HG02798 (cell line): ENCODE measurements around the gene ADAM29.
"Not testable (repeated sequence)": the region's sequence is repeated elsewhere in the genome, so short reads cannot be mapped to it uniquely, and the experiment has no call there.

Source experiments
- ATAC-seq: cut with Tn5 transposase; IDR thresholded peaks from one replicate; pipeline ENCODE4 v1.9.1; 2021; ENCODE audit warnings: mild to moderate bottlenecking; ENCODE audit not compliant: unreplicated experiment, poor library complexity

ADAM29 gene

DNA sequence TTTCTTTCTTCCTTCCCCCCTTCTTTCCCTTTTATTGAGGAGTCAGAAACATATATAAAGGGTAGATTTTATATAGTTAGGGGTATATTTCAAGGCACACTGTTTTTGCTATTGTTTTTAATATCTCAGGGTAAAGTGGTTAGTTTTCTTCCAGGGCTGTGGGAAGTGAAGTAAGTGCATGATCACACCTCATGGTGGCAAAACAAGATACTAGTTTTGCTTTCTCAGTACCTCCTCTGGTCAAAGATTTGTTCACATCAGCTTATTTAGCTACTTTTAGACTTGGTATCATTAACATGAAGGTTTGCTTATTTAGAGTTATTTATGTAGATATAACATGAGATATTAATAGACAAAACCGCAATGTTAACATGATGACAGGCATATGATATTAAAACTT lies 21.8 kb downstream of the ADAM29 start:
- ATAC-seq, result no peak

DNA sequence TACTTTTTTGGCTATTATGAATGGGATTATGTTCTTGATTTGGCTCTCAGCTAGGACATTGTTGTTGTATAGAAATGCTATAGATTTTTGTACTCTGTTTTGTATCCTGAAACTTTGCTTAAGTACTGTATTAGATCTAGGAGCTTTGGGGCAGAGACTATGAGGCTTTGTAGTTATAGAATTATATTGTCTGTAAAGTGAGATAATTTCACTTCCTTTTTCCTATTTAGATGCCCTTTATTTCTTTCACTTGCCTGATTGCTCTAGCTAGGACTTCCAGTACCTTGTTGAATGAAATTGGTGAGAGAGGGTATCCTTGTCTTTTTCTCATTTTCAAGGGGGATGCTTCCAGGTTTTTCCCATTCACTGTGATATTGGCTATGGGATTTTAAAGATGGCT lies 28.1 kb downstream of the ADAM29 start:
- no peak for ATAC-seq

DNA sequence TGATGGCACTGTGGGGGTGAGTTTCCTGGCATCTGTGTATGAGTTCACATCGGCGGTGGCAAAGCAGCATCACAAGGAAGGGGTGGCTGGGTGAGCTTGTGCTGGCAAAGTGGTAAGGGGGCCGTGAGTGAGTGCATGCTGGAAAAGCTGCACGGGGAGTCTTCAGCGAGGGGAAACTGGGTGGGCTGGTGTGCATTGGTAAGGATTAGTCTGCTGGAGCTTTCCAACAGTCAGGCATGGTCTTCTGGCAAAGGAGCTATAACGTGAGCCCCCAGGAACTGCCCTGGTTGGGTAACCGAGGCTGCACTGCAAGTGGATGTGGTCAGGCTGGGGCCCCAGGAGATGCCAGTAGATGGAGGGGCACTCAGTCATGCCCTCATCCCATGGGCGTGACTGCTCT lies 30.7 kb downstream of the ADAM29 start:
- no peak for ATAC-seq

DNA sequence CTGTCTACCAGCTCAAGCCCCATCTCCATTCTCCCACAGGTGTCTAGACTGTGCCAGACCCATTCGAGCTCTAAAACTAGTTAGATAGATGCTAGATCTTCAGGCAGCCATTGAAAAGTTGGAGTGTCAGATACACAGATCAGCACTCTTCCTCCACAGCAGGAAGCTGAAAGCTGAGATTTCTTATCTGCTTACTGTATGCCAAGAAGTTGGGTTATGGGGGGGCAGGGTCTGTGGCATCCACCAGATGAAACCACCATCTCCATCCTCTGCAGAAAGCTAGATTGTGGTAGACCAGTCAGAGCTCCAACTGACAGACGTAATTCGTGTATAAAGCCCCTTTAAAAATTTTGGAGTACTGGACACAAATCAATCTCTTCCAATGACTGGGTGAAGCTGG lies 54.8 kb downstream of the ADAM29 start:
- ATAC-seq, result no peak

DNA sequence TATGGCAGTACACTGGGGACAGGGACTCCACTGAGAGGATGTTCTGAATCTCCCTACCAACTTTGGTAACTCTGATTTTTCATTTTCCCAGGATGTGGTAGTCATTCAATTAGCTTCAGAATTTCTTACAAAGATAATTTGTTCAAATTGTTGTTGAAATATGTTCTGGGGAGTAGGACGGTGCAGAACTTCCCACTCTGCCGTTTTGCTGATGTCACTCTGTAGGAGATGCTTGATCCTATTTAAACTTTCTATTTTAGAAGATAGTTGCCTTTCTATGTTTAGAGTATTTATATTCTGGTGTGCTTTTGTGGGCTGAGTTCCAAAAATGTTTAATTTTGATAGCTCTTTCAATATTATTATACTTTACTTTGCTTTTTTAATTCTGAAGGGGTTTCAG lies 55.2 kb downstream of the ADAM29 start:
- ATAC-seq, result no peak

DNA sequence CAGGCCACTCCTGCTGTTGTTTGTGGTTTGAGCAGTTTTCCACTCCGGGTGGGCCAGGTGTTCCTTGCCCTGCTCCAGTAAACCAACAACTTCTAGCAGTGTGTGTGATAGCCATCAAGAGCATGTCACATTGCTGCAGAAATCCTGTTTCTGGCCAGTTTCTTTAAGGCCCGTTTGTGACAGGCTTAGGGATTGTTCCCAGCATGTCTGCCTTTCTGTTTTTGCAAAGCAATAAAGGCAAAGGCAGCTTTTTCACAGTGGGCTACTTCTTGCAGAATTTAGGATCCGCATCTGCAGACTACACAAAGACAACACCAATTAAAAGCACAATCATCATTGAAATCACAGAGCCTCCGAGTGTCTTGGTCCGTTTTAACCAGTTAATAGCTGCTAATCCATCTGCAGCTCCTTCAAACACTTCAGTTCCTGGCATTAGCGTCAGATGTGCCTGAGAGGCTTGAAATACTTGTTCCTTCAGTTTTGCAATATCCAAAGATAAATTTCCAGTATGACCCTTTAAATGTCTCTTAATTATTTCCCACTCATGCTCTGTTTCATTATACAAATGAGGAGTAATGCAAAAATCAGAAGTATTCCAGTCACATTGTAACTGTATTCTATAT lies 65.1 kb downstream of the ADAM29 start:
- no peak for ATAC-seq

DNA sequence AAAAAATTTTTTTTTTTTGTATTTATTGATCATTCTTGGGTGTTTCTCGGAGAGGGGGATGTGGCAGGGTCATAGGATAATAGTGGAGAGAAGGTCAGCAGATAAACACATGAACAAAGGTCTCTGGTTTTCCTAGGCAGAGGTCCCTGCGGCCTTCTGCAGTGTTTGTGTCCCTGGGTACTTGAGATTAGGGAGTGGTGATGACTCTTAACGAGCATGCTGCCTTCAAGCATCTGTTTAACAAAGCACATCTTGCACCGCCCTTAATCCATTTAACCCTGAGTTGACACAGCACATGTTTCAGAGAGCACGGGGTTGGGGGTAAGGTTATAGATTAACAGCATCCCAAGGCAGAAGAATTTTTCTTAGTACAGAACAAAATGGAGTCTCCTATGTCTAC lies 65.7 kb downstream of the ADAM29 start:
- not testable (repeated sequence) for ATAC-seq

DNA sequence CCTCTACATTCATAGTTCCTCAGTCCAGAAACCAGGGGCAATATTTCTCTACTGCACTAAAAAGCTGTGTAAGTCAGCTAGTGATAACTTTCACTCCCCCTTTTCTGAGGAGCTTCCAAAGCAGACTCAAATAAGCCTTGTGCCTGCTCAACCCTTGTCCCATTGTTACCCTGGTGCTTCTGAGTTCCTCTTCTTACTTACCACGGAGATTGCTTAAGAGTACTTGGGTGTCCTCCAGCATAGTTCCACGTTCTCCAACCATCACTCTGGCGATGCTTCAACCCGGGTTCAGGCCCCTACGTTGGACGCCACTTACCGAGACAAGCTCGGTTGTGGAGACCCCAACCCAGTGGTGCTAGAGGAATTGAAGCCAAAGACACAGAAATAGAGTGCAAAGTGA lies 71.6 kb downstream of the ADAM29 start:
- ATAC-seq, result no peak

DNA sequence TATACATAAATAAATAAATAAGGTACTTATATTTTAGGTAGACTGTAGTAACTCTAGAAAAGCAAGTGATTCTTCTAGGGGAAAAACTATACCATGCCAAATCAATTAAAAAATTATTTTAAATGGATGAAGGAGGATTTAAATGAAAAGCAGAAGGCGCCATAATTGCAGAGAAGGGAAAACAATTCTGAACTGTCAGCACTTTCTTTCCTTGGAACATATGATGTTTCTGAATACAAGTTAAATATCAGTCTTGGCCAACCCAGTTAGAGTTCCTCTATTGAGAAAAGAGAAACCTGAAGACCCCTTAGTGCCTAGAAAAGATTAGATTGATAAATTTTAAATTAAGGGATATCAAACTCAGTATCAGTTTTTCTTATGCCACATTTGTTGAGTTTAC lies 75.8 kb downstream of the ADAM29 start:
- no peak for ATAC-seq

DNA sequence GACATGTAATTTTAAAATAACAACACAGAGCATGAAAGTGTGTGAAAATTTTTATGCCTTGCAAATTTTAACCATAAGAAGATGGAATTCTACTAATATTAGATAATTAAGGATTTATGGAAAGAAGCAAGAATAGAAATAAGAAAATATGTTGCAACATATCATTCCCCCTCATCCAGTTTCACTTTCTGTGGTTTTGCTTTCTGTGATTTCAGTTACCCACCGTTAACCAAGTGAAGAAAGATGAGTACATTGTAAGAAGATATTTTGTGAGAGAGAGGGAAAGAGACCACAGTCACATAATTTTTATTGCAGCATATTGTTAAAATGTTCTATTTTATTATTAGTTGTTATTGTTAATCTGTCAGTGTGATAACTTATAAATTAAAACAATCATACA lies 77.9 kb downstream of the ADAM29 start:
- ATAC-seq, result no peak

DNA sequence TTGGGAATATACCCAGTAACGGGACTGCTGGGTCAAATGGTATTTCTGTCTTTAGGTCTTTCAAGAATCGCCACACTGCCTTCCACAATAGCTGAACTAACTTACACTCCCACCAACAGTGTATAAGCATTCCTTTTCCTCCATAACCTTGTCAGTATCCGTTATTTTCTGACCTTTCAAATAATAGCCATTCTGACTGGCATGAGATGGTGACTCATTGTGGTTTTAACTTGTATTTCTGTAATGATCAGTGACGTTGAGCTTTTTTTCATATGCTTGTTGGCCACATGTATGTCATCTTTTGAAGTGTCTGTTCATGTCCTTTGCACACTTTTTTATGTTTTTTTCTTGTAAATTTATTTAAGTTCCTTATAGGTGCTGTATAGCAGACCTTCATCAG lies 81.2 kb downstream of the ADAM29 start:
- ATAC-seq, result no peak

DNA sequence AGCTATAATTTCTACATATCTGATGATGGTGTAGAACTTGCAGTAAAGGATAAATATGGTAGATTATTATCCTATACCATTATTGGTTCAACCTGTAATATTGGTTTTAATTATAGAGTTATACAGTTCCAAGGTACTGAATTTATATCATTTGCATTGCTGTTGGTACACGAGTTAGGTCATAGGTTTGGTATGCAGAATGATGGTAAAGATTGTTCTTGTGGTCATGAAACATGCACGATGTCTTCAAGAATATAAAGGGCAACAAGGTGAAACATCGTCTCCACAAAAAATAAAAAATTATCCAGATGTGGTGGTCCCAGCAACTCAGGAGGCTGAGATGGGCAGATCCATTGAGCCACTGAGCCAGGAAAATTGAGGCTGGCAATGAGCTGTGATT lies 99.6 kb downstream of the ADAM29 start:
- no peak for ATAC-seq

DNA sequence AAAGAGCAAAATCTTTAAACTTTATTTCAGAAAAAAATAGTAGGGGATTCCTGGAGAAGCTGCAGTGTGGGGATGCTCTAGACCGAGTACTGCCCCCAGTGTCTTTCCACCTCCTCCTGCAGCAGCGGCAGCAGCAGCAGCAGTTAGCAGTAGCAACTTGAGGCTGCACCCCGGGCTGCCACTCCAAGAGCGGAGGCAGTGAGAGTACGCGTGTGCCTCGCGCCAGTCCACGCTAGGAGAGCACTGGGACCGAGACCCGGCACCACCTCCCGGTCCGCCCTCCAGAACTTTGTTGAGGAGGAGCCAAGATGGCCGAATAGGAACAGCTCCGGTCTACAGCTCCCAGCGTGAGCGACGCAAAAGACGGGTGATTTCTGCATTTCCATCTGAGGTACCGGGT lies 101.3 kb downstream of the ADAM29 start:
- not testable (repeated sequence) for ATAC-seq
